ENCODE data around the gene STXBP4.

GRCh38 chr17:54947396-54947795 lies 21.2 kb upstream of the STXBP4 start:
- TF ChIP-seq ZC3H10 (CRISPR knock-in tag; IDR thresholded peaks at IDR 0.05), result no peak
- no peak for TF ChIP-seq ARNTL (CRISPR knock-in tag; IDR thresholded peaks at IDR 0.05; ENCODE audit: borderline replicate concordance, low read depth)
- TF ChIP-seq ZNF70 (CRISPR knock-in tag; IDR thresholded peaks at IDR 0.05), result no peak
- no peak for TF ChIP-seq GLIS3 (CRISPR knock-in tag; IDR thresholded peaks at IDR 0.05)
- TF ChIP-seq POU6F1 (CRISPR knock-in tag; IDR thresholded peaks at IDR 0.05; ENCODE audit: borderline replicate concordance, low read depth), result no peak
- no peak for TF ChIP-seq TCF4 (CRISPR knock-in tag; IDR thresholded peaks at IDR 0.05; ENCODE audit: borderline replicate concordance)
